ENCODE results near the gene TIMM13. TPM values are rescaled to one million over a fixed set of nuclear protein-coding genes. Genes with fewer than 3 reads are reported as not detected.

Gene TIMM13
- total RNA-seq, 1 donor: 5.8 TPM

DNA sequence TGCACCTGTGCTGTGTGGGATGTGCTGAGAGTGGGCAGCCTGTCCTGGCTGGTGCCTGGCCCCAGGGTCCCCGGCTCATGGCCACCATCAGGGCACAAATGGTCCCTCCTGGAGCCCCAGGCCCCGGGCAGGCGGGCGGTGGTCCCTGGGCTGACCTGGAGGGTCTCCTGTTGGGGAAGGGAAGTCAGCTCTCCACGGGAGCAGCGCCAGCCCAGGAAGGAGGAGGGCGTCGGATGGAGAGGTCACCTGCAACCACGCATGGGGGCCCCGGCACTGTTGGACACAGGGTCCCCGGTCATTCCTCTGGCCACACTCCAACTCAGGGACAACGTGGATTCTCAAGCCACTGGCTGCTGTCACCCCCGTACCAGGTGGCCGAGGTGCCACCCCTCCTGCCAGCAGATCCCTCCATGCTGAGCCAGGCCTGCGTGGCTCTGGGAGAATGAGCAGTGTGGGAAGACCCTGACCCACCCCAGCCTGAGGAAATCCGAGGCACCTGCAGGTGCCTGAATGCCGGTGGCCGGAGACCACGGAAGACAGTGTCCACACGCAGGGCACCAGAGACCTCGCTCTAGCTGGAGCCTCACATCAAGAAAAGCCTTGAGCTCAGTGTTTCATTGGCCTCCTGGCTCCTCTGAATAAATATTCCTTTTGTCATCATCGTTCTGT is 15.9 kb upstream of the TIMM13 start:
- H3K4me3 ChIP-seq (ENCODE audit: low read length): no peak overlapping the region
- H3K27me3 ChIP-seq (ENCODE audit: insufficient read depth, low read length): no peaks in the 10 kb centered on the region
- H3K9me3 ChIP-seq (ENCODE audit: low read depth, low read length): no peaks in the 10 kb centered on the region
- peaks cover 8% of the 10 kb centered on the region for H3K4me1 ChIP-seq (ENCODE audit: insufficient read depth, low read length)

GRCh38 chr19:2441096-2441752 is 13.8 kb upstream of the TIMM13 start:
- H3K4me1 ChIP-seq (ENCODE audit: insufficient read depth, low read length): peaks cover 2% of the 10 kb centered on the region
- H3K4me3 ChIP-seq (ENCODE audit: low read length): no peak overlapping the region
- no peaks in the 10 kb centered on the region for H3K9me3 ChIP-seq (ENCODE audit: low read depth, low read length)
- H3K27me3 ChIP-seq (ENCODE audit: insufficient read depth, low read length): no peaks in the 10 kb centered on the region

- Histone ChIP-seq H3K4me3 (ENCODE audit: low read length) (no peak overlapping the region), H3K9me3 (ENCODE audit: low read depth, low read length) (no peaks in the 10 kb centered on the region), H3K27me3 (ENCODE audit: insufficient read depth, low read length) (no peaks in the 10 kb centered on the region), H3K4me1 (ENCODE audit: insufficient read depth, low read length) (no peaks in the 10 kb centered on the region)
Observed at GRCh38 chr19:2440515-2440914, 13.1 kb upstream of the TIMM13 start.

GRCh38 chr19:2438178-2438577 is 10.8 kb upstream of the TIMM13 start:
- Histone ChIP-seq H3K27me3 (ENCODE audit: insufficient read depth, low read length) (no peaks in the 10 kb centered on the region), H3K9me3 (ENCODE audit: low read depth, low read length) (no peaks in the 10 kb centered on the region), H3K4me1 (ENCODE audit: insufficient read depth, low read length) (no peaks in the 10 kb centered on the region), H3K4me3 (ENCODE audit: low read length) (no peak overlapping the region)

- H3K9me3 ChIP-seq (ENCODE audit: low read depth, low read length): no peaks in the 10 kb centered on the region
- H3K27me3 ChIP-seq (ENCODE audit: insufficient read depth, low read length): no peaks in the 10 kb centered on the region
- no peaks in the 10 kb centered on the region for H3K4me1 ChIP-seq (ENCODE audit: insufficient read depth, low read length)
- no peak overlapping the region for H3K4me3 ChIP-seq (ENCODE audit: low read length)
Observed at GRCh38 chr19:2436926-2437325, 9.5 kb upstream of the TIMM13 start.

GRCh38 chr19:2436384-2436783 is 9.0 kb upstream of the TIMM13 start:
- Histone ChIP-seq H3K4me1 (ENCODE audit: insufficient read depth, low read length) (no peaks in the 10 kb centered on the region), H3K27me3 (ENCODE audit: insufficient read depth, low read length) (no peaks in the 10 kb centered on the region), H3K9me3 (ENCODE audit: low read depth, low read length) (no peaks in the 10 kb centered on the region), H3K4me3 (ENCODE audit: low read length) (no peak overlapping the region)

GRCh38 chr19:2434721-2435265 is 7.4 kb upstream of the TIMM13 start:
- no peaks in the 10 kb centered on the region for H3K27me3 ChIP-seq (ENCODE audit: insufficient read depth, low read length)
- H3K9me3 ChIP-seq (ENCODE audit: low read depth, low read length): no peaks in the 10 kb centered on the region
- H3K4me3 ChIP-seq (ENCODE audit: low read length): no peak overlapping the region
- no peaks in the 10 kb centered on the region for H3K4me1 ChIP-seq (ENCODE audit: insufficient read depth, low read length)

- H3K9me3 ChIP-seq (ENCODE audit: low read depth, low read length): no peaks in the 10 kb centered on the region
- H3K4me3 ChIP-seq (ENCODE audit: low read length): no peak overlapping the region
- no peaks in the 10 kb centered on the region for H3K4me1 ChIP-seq (ENCODE audit: insufficient read depth, low read length)
- H3K27me3 ChIP-seq (ENCODE audit: insufficient read depth, low read length): no peaks in the 10 kb centered on the region
Observed at GRCh38 chr19:2434267-2434666, 6.9 kb upstream of the TIMM13 start.

DNA sequence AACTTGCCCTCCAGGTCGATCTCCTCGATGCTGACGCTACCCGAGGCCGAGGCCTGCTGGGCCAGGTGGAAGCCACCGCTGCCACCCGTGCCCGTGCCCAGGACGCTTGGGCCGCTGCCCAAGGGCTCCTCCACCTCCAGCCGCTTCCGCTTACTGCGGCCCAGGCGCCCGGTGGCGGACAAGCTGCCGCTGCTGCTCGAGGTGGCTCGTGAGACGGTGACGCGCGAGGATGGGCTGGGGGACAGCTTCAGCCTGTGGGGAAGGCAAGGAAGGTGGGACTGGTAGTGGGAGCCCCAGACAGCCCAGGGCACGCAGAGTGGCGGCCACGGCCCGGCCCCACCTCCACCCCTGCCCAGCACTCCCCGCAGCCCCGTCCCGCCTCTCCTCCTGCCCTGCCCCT is 6.5 kb upstream of the TIMM13 start:
- Histone ChIP-seq H3K4me1 (ENCODE audit: insufficient read depth, low read length) (no peaks in the 10 kb centered on the region), H3K27me3 (ENCODE audit: insufficient read depth, low read length) (no peaks in the 10 kb centered on the region), H3K9me3 (ENCODE audit: low read depth, low read length) (no peaks in the 10 kb centered on the region), H3K4me3 (ENCODE audit: low read length) (no peak overlapping the region)

- H3K27me3 ChIP-seq (ENCODE audit: insufficient read depth, low read length): no peaks in the 10 kb centered on the region
- H3K4me1 ChIP-seq (ENCODE audit: insufficient read depth, low read length): peaks cover 8% of the 10 kb centered on the region
- H3K9me3 ChIP-seq (ENCODE audit: low read depth, low read length): no peaks in the 10 kb centered on the region
- H3K4me3 ChIP-seq (ENCODE audit: low read length): no peak overlapping the region
Observed at GRCh38 chr19:2432131-2432848, 4.9 kb upstream of the TIMM13 start.

GRCh38 chr19:2431318-2432055 is 4.1 kb upstream of the TIMM13 start:
- Histone ChIP-seq H3K4me3 (ENCODE audit: low read length) (no peak overlapping the region), H3K4me1 (ENCODE audit: insufficient read depth, low read length) (peaks cover 13% of the 10 kb centered on the region), H3K9me3 (ENCODE audit: low read depth, low read length) (no peaks in the 10 kb centered on the region), H3K27me3 (ENCODE audit: insufficient read depth, low read length) (no peaks in the 10 kb centered on the region)

DNA sequence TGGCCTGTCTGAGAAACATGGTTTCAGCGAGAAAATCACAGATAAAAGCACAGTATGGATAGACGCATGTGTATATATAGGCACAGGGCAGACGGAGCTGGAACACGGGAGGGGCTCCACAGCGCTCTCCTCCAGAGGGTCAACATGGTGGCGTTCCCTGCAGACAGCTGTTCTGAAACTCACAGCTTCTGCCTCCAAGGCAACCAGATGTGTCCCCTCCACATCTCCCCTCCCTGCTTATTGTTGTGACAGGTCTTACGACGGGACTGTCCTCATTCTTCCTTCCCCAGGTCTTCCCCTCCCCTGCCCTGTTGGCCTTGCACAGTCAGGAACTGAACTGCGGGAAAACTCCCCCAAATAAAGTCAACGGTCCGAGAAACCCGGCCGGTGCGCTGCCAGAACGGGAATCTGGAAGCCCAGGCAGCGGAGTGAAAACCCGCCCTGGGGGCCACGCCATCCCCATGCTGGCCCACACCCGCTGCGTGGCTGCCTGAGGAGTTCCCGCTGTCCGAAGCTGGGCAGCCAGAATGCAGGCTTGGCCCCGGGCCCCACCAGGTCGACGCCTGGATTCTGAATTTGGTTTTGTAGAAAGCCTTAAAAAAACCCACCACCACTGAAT is 2.6 kb upstream of the TIMM13 start:
- Histone ChIP-seq H3K27me3 (ENCODE audit: insufficient read depth, low read length) (no peaks in the 10 kb centered on the region), H3K4me3 (ENCODE audit: low read length) (no peak overlapping the region), H3K9me3 (ENCODE audit: low read depth, low read length) (no peaks in the 10 kb centered on the region), H3K4me1 (ENCODE audit: insufficient read depth, low read length) (peaks cover 21% of the 10 kb centered on the region)

GRCh38 chr19:2428756-2429711 is 1.6 kb upstream of the TIMM13 start:
- Histone ChIP-seq H3K27me3 (ENCODE audit: insufficient read depth, low read length) (no peaks in the 10 kb centered on the region), H3K9me3 (ENCODE audit: low read depth, low read length) (no peaks in the 10 kb centered on the region), H3K4me3 (ENCODE audit: low read length) (no peak overlapping the region), H3K4me1 (ENCODE audit: insufficient read depth, low read length) (peaks cover 21% of the 10 kb centered on the region)

DNA sequence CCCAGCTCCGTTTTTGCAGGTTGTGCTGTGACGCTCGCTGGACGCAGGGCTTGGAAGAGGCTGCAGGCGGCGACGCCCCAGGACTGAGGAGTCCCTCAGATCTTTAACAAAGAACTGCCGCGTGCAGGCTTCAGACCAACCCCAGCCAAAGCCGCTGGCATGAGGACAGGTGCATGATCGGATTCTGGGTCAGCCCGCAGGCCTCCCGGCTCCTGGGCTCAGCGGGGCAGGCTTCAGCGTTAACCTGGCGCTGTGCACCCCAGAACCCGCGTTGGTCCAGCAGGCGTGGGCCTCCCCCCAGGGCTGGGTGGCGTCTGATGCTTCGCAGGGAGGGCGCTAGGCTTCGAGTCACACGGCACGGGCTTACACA is 920 bp upstream of the TIMM13 start:
- Histone ChIP-seq H3K4me3 (ENCODE audit: low read length) (no peak overlapping the region), H3K4me1 (ENCODE audit: insufficient read depth, low read length) (peaks cover 21% of the 10 kb centered on the region), H3K27me3 (ENCODE audit: insufficient read depth, low read length) (no peaks in the 10 kb centered on the region), H3K9me3 (ENCODE audit: low read depth, low read length) (no peaks in the 10 kb centered on the region)
